ENCODE data around the gene ADGRA1.

DNA sequence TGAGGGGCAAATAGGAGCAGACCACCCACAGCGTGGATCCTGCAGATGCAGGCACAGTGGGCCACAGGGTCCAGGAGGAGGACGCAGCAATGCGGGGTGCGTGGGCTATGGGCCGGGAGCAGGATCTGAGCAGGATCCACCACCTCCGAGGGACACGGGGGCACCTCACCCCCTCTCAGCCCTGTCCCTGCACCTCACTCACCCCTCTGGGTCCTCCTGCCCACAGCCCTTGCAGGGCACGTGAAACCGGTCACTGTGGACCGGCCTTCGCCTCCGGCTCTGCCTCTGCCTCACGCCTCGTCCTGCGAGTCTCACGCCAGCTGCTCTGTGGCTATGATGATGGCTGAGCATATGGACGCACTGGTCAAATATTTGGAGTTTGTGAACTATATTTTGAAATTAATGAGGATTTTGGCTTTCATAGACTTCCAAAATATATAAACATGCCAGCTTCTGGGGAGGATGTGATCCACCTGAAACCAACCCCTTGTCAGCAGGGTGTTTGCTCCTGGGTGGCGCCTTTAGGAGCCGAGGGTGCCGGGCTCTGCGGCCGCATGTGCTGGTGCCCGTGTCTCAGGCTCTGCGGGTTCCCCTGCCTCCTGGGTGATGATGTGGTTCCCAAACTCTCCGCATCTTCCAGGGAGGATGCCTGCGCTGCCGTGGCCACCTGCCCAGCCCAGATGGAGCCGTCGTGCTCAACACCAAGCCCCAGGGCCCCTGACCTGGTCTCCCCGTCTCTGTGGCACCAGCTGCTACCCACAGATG lies 11.3 kb upstream of the ADGRA1 start:
- TF ChIP-seq, protein P1, sequence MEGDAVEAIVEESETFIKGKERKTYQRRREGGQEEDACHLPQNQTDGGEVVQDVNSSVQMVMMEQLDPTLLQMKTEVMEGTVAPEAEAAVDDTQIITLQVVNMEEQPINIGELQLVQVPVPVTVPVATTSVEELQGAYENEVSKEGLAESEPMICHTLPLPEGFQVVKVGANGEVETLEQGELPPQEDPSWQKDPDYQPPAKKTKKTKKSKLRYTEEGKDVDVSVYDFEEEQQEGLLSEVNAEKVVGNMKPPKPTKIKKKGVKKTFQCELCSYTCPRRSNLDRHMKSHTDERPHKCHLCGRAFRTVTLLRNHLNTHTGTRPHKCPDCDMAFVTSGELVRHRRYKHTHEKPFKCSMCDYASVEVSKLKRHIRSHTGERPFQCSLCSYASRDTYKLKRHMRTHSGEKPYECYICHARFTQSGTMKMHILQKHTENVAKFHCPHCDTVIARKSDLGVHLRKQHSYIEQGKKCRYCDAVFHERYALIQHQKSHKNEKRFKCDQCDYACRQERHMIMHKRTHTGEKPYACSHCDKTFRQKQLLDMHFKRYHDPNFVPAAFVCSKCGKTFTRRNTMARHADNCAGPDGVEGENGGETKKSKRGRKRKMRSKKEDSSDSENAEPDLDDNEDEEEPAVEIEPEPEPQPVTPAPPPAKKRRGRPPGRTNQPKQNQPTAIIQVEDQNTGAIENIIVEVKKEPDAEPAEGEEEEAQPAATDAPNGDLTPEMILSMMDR (conservative IDR thresholded peaks at IDR 0.05; ENCODE audit: low read length) = no peak
- no peak for TF ChIP-seq EZH2phosphoT487 (IDR thresholded peaks at IDR 0.05; ENCODE audit: borderline replicate concordance)
